ENCODE measurements around the gene BPIFB3. TPM values are rescaled to one million over a fixed set of nuclear protein-coding genes. Genes with fewer than 3 reads are reported as not detected.

Gene BPIFB3
- total RNA-seq, 4 donors from 2014 or later = not detected

DNA sequence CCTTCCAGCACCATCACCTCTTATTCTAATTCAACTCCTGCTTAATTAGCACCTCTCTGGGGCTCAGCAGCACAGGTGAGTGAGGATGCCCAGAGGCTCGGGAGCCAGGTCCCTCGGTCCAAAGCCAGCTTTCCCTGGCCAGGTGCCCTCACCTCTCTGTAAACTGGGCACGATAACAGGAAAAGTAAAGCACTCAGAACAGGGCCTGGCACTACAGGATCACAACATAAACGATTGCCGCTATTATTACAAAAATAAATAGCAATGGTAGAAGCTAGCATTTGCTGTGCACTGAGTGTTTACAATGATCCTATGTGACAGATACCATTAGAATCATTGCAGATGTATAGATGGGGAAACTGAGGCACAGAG is 43.6 kb upstream of the BPIFB3 start:
- no peak for DNase-seq (ENCODE audit: low spot score in 2 of 2)
- WGBS = 60% methylated on average over 5 of the region's 5 CpGs
- Histone ChIP-seq H3K36me3 (no peaks in the 10 kb centered on the region), H3K27me3 (peaks cover 28% of the 10 kb centered on the region), H3K9me3 (peaks cover 3% of the 10 kb centered on the region), H3K4me3 (no peak overlapping the region), H3K4me1 (no peaks in the 10 kb centered on the region), H3K27ac (no peak overlapping the region)
- TF ChIP-seq POLR2AphosphoS5 (IDR thresholded peaks at IDR 0.05) (no peak), POLR2A (IDR thresholded peaks at IDR 0.05) (no peak), EP300 (IDR thresholded peaks at IDR 0.05) (no peak)
- TF ChIP-seq, protein P1, sequence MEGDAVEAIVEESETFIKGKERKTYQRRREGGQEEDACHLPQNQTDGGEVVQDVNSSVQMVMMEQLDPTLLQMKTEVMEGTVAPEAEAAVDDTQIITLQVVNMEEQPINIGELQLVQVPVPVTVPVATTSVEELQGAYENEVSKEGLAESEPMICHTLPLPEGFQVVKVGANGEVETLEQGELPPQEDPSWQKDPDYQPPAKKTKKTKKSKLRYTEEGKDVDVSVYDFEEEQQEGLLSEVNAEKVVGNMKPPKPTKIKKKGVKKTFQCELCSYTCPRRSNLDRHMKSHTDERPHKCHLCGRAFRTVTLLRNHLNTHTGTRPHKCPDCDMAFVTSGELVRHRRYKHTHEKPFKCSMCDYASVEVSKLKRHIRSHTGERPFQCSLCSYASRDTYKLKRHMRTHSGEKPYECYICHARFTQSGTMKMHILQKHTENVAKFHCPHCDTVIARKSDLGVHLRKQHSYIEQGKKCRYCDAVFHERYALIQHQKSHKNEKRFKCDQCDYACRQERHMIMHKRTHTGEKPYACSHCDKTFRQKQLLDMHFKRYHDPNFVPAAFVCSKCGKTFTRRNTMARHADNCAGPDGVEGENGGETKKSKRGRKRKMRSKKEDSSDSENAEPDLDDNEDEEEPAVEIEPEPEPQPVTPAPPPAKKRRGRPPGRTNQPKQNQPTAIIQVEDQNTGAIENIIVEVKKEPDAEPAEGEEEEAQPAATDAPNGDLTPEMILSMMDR (IDR thresholded peaks at IDR 0.05) = no peak

DNA sequence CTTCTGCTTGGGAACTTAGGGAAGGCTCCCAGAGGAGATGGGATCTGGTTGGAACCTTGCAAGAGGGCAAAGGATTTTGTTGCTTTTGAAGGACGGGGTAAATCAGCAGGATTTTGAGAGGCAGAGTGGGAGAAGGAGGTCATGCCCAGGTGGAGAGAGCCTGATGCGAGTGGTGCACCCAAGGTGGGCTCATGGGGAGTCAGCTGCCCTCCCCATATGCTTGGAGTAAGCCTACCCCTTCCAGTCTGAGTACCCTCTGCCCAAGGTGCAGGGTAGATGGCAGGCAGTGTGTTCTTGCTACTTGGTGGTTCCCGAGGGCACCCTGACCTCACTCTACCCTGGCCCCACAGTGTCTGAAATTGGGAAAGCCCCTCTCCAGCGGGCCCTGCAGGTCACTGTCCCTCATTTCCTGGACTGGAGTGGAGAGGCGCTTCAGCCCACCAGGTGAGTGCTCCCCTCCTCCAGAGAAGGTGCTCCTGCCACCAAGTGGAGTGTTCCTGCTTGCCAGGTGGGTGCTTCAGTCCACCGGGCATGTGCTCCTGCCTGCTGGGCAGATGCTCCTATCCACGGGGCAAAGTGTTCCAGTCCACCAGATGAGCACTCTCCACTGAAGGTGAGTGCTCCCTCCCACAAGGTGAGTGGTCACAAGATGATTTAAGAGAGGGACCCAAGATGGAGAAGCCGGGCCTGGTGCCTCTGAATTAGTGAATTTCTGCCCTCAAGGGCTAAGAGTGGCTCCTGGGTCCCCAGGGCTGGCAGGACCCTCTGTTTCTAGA is 42.8 kb upstream of the BPIFB3 start:
- no peak overlapping the region for H3K4me3 ChIP-seq
- no peak for DNase-seq (ENCODE audit: low spot score in 2 of 2)
- TF ChIP-seq EP300 (IDR thresholded peaks at IDR 0.05) = no peak
- no peak for TF ChIP-seq POLR2AphosphoS5 (IDR thresholded peaks at IDR 0.05)
- no peak for TF ChIP-seq POLR2A (IDR thresholded peaks at IDR 0.05)
- TF ChIP-seq, protein P1 (IDR thresholded peaks at IDR 0.05) = no peak
- H3K4me1 ChIP-seq = no peaks in the 10 kb centered on the region
- H3K9me3 ChIP-seq = no peaks in the 10 kb centered on the region
- no peak overlapping the region for H3K27ac ChIP-seq
- H3K27me3 ChIP-seq = peaks cover 32% of the 10 kb centered on the region
- H3K36me3 ChIP-seq = no peaks in the 10 kb centered on the region
- WGBS = 84% methylated on average over 4 of the region's 8 CpGs

DNA sequence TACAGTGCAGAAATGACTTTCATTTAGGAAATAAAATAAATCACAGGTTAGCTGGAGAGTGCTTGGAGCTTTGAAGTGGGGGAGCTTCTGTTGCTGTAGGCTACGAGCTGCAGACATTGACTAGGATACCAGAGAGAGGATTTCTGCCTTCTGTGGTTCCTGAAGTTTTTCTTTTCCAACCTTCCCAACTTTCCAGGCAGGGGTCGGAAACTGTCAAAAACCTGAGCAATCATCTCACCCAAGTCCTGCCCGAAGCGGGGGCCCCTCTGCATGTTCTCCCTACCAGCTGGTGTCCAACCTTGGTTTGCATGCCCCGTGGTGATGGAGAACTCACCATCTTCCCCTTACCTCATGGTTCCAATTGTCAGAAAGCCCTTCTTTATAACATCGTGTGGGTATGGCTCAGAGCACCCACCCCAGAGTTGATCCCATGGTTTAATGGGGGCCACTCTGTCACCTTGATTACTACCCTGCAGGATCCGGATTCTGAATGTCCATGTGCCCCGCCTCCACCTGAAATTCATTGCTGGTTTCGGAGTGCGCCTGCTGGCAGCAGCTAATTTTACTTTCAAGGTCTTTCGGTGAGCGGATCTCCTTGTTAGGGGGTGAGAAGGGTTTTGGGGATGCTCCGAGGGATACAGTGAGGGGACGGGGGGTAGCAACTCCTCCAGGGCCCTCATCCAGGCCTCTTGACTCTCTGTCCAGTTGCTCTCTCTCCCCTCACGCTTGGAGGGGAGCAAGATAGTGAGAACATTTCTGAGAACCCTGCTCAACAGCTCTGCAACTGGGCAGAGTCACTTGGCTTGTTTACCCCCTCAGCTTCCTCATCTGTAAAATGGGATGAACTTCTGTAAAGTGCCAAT is 41.1 kb upstream of the BPIFB3 start:
- peaks cover 43% of the 10 kb centered on the region for H3K27me3 ChIP-seq
- DNase-seq (ENCODE audit: low spot score in 2 of 2) = no peak
- WGBS = 76% methylated on average over 15 of the region's 15 CpGs
- H3K9me3 ChIP-seq = no peaks in the 10 kb centered on the region
- no peak overlapping the region for H3K27ac ChIP-seq
- no peak overlapping the region for H3K4me3 ChIP-seq
- no peaks in the 10 kb centered on the region for H3K36me3 ChIP-seq
- H3K4me1 ChIP-seq = no peaks in the 10 kb centered on the region
- no peak for TF ChIP-seq POLR2A (IDR thresholded peaks at IDR 0.05)
- TF ChIP-seq POLR2AphosphoS5 (IDR thresholded peaks at IDR 0.05) = no peak
- TF ChIP-seq, protein P1 (IDR thresholded peaks at IDR 0.05) = no peak
- TF ChIP-seq EP300 (IDR thresholded peaks at IDR 0.05) = no peak

DNA sequence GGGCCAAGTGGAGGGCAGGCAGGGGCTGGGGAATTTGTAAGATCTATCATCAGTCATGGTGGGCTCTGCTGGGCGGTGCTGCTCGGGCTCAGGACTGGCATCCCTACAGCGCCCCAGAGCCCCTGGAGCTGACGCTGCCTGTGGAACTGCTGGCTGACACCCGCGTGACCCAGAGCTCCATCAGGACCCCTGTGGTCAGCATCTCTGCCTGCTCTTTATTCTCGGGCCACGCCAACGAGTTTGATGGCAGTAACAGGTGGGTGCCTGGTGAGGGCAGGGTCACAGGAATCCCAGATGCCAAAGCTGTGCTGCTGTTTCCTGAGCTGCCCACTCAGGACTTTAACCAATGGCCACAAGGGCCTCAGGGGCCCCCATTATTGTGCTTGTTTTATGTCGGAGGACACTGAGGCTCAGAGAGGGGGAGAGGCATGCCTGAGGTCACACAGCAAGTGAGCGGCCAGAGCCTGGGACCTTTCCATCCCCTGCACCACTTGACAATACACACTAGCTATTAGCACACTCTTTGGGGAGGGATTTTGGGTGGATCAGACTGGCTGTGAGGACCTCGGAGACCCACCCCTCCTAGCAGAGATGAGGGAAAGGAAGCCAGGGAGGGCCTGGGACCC is 39.9 kb upstream of the BPIFB3 start:
- Histone ChIP-seq H3K27ac (no peak overlapping the region), H3K4me1 (no peaks in the 10 kb centered on the region), H3K9me3 (no peaks in the 10 kb centered on the region), H3K27me3 (peaks cover 43% of the 10 kb centered on the region), H3K4me3 (no peak overlapping the region), H3K36me3 (no peaks in the 10 kb centered on the region)
- no peak for TF ChIP-seq POLR2A (IDR thresholded peaks at IDR 0.05)
- TF ChIP-seq POLR2AphosphoS5 (IDR thresholded peaks at IDR 0.05) = no peak
- TF ChIP-seq EP300 (IDR thresholded peaks at IDR 0.05) = no peak
- TF ChIP-seq, protein P1 (IDR thresholded peaks at IDR 0.05) = no peak
- WGBS = 78% methylated on average over 2 of the region's 12 CpGs
- no peak for DNase-seq (ENCODE audit: low spot score in 2 of 2)

All from suprapubic skin (tissue), 4 donors.